T-helper 22 cell (primary cell): ENCODE measurements around the gene B4GALNT3.

Source experiments
- DNase-seq: peaks from one replicate; pipeline ENCODE4 v3.0.0-alpha.2; 2020; ENCODE audit warnings: low read depth

B4GALNT3 gene

DNA sequence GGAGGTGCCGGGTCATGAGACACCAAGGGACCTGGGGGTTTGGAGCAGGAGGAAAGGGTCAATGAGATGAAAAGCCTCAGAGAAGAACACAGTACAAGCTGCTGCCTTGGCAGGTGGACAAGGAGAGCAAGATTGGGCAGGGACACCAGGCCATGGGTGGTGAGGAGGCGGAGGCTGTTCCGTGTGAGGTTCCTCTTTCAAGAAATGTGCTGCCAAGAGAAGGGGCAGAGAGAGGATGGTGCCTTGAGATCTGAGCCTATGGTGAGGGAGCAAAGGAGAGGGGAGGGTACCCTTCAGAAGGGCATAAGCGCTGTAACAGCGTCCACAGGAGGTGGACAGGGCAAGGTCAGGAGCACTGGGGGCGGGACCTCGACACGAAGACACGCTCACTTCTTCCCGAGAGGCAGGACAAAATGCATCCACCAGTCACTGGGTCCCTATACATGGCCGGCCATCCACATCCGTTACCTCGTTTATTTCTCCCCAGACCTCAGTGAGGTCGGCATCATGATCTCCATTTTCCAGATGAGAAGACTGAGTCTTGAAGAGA is 100.2 kb downstream of the B4GALNT3 start:
- no peak for DNase-seq

DNA sequence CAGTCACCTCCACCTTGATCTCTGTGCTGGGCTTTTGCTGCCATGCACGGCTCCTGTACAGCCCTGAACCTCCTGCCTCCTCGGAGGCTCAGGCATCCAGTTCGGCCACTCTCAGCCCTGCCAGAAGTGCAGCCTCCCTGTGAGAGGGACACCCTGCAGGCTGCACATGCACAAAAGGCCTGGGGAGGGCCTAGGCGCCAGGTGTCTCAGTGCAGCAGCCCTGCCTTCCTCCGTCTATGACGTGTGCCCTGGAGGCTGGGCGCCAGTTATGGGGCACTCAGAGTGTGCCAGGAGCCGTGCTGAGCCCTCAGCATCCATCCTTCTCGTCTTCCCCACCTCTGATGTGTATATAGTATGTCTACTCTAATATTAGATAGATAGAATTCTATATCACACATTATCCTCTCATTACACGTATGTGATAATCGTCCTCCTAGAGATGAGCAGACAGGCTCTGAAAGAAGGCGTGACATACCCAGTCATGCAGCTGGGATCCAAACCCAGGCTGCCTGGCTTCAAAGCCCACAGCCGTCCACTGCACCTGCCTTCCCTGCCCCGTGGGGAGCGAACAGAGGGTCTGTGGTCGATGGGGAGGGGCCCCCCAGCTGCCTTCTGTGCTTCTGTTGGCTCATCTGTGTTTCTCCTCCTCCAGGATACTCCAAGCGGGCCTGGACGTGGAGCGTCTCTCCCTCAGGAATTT is 101.1 kb downstream of the B4GALNT3 start:
- no peak for DNase-seq

DNA sequence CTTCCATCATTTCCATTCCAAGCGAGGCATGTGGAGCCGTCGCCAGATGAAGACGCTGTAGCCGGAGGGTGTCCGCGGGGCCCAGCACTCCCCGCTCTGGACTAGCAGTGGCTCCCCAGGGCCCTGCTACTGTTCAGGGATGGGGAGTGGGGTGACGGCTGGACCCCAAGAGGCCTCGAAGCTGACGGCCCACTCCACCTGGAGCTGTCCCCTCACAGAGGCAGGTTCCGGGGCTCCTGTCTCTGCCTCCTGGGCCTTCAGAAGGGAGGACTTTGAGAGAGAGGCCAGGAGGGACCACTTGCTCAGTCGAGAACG is 101.6 kb downstream of the B4GALNT3 start:
- no peak for DNase-seq

DNA sequence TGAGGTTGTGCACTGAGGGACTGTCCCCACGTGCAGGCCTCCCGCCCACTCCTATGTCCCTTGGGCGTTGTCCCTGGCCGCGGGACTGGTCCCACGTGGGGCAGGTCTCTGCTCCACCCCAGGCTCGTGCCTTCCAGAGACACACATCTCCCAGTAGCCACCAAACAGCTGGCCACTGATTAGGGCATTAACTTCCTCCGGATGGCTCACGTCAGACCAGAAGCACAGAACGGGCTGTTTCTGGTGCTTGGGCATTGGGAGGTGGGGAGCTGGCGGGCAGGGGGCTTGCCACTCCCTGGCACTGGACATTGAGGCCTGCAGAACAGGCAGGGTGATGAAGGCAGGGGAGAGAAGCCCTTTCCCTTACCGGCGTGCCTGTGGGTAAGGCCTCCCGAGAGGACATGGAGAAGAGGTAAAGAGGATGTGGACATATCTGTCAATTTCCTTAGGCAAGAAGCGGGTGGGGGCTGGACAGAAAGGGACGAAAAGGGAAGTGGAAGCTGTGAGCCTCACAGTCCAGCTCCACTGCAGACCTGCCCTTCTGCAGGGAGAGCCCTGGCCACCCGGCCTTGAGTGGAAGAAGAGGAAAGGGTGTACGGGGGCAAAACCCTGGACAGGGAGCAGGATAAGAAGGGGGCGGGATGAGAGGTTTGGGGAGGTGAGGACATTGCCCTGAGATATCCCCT is 102.3 kb downstream of the B4GALNT3 start:
- no peak for DNase-seq

DNA sequence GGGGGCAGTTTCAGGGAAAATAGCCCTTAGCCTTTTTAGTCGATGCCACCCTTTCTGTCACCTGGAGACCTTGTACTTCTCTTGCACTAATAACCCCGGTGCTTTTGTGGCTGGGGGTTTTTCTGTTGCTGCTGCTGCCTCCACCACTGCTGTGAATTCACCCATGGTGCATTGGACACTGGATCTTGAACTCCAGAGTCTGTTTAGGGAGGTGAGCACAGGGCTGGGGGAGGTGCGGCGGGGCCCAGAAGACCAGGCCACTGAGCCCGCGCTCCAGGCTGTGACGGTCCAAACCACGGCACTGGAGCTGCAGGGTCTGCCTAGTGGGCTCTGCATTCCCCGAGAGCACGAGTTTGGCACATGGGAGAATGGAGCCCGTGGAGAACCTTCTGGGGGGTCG is 102.9 kb downstream of the B4GALNT3 start:
- DNase-seq: no peak

DNA sequence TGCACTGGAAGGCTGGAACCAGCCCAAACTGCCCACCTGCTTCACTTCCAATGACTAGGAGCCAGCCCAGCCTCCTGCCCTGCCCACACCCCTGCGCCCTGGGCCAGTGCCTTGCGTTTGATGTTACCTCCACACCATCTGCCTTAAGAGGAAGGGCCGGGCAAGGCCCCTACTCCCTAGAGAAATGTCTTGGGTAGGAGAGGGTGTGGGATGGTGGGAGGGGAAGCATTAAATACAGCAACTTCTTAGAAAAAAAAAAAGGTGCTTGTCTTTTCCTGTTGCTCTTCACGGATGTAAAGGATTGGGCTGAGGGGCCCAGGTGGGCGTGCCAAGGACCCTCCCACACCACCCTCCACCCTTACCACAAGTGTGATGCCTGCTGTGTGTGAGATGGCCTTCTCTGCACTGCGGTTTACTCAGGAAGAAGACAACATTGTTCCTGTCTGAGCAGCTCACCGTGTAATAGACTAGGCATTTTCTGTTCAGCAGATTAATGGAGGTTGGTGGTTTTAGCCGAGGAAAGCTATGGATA is 103.6 kb downstream of the B4GALNT3 start:
- DNase-seq: peak; percentile 58

DNA sequence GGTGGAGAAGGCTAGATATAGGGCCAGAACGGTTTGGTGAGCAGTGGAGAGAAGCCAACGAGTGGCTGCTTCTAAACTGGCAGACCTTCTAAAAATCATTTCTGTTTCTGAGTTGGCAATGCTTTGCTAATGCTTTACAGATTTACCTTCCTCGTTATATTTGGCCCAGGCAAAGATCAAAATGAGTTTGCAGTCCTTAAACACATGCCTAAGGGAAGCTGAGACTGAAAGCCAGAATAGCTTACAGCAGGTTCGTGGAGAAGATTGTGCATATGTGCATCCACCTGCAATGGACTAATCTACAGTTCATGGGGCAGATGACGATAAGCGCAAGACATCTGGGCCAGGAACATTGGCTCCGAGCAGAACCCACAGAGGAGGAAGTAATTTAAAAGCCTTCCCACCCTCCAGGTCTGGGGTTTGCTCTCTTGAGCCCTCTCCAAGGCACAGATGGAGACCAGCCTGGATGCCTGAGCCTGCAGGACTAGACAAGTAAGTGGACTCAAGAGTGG is 104.1 kb downstream of the B4GALNT3 start:
- no peak for DNase-seq

DNA sequence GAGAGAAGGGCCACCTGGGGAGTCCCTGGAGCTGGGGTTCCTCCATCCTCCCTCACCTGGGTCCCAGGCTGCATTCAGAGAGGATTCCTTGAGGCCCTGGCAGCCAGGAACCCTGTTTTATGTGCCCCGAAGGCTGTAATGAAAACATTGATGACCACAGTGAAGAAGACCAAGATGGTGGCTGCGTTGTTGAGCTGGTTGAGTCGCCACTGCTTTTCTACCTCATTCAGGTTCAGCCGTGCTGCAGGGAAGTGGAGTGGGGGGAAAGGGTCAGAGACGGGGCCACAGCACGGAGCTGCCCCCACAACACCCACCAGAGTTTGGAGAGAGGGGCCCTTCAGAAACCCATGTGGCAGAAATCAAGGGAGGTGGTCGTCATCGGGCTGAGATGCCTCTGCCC is 105.4 kb downstream of the B4GALNT3 start:
- no peak for DNase-seq

DNA sequence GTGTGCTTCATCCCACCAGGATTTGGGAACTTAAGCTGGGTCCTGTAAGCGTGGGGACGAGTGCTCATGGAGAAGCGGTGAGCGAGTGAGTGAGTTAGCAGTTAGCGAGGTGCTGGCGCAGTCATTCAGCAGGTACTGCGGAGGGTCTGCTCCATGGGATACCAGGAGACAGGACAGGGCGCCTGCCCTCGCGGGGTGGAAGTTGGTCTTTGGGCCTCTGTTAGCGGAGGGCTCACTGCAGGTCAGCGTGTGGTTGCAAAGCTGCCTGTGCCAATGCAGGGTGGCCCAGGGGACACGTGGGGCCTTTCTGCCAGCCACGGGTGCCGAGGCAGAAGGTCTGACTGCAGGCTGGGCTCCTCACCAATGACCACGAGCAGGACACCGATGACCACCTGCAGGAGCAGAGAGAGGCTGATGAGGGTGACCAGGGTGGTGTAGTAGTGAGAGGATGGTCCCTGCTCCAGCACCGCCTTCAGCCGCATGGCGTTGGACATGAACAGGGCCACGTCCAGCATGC is 105.9 kb downstream of the B4GALNT3 start:
- DNase-seq: no peak

DNA sequence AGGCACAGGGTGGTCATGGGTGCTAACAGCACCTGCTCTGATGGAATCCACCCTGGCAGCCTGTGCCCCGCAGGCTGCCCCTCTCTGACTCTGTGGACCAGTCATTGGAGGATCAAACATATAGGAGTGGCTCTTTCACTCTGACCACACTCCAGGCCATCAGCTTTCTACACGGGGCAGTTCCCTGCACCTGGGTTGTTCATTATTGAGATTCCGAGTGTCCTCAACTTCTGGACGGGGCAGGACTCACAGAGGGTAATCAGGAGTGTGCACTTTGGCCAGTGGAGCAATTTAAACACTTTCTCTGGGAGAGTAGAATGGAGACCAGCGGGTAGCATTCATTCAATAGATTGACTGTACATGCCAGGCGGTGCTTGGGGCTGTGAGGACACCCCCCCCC is 108.7 kb downstream of the B4GALNT3 start:
- DNase-seq: no peak

DNA sequence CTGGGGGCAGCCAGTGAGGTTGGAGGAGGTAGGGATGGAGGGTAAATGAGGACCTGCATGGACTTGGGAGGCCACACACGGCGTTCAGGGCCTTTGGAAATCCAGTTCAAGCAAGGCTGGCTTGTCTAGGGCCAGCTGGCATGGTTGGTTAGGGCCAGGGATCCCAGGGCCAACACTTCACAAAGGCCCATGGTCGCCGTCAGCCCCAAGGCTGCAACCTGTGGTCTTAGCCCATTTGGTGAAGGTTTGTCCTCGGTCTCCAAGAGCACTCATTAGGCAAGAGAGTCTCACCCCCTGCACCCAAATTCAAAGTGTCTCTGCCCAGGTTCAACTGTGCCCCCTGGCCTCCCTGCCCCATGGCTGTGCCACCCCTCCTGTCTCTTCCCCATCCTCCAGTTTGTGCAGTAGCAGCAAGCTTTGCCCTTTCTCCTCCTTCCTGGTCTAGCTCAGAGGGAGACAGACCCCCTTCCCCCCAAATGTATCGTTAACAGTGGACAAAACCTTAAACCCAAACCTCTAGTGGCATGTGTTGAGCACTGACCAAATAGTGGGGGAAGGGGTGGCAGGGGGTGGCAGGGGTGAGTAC is 109.4 kb downstream of the B4GALNT3 start:
- DNase-seq: no peak

DNA sequence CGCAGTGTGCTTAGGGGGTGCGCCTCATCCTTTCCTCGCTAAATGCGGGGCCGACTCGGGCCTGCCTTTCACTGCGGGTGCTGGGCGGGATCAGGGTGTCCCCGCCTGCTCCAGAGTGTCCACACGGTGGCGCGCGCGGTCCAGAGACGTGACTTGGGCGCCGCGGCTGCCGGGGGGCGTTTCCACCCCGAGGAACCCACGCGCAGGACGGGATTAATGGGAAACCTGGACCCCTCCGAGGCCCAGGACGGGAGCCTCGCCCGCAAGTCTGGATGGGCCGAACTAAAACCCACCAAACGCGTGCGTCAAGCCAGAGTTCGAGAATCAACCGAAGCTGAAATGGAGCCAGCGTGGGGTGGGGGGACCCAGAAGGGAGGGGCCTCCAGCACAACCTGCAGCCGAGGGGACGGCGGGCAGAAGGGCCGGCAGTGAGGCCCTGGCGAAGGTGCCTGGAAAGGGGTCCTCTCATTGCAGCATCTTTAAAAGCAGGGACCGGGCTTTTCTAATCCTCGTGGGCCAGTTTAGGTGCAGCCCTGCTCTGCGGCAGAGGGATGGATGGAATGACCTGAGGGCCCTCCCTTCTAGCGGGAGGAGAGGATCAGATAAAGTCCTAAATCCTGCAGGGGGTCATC is 110.2 kb downstream of the B4GALNT3 start:
- DNase-seq: peak; percentile 65

DNA sequence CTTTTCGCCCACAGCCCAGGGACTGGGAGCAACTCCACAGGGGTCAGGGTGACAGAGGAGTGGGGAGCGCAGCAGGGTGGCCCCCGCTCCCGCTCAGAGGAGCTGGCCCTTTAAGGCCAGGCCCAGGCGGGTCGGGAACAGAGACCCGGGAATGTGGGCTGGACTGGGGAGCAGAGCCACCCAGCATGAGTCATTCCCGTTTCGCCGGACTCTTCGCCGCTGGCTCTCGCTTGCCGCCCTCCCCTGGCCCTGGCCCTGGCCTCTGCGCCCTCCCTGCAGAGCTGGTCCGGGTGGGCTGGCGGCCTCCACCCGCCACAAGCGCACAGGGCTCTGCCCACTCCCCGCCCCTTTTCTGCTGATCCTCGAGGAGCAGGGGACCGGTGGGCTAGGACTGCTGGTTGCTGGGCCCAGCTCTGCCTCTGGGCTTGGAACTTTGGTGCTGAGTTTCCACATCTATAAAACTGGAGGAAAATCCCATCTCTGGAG is 110.7 kb downstream of the B4GALNT3 start:
- no peak for DNase-seq

DNA sequence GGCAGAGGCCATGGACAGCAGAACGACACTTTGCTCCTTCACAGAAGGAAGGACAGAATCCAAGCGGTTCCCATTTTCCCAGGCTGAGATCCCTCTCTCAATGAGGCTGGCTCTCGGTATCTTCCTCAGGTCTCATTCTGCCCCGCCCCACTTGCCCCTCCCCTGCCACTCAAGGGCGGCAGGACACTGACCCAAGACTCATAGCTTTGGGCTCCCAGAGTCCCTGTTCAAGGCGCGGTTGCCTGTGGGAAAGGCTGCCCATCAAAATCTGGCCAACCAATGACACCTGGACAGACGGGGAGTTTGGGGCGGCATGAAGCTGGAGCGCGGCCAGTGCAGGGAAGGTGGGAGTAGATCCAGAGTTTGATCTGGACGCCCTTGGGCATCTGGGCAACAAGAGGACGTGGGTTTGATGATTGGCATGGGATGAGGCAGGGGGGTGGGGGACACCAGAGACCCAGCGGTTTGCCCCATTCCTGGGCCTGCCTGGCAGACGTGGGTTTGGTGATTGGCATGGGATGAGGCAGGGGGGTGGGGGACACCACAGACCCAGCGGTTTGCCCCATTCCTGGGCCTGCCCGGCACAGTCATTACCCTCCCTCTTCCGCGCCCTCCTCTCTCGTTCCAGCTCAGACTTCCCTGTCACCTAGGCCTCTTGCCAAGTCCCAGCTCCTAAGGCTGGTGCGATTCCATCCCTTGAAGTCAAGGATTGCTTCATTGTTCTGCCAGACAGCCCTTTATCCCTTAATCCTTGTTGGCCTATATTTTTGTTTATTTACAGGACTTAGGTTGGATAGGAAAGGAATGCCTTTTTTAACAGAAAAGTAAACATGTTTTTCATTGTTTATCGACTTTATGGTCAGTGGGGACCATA is 111.4 kb downstream of the B4GALNT3 start:
- no peak for DNase-seq

DNA sequence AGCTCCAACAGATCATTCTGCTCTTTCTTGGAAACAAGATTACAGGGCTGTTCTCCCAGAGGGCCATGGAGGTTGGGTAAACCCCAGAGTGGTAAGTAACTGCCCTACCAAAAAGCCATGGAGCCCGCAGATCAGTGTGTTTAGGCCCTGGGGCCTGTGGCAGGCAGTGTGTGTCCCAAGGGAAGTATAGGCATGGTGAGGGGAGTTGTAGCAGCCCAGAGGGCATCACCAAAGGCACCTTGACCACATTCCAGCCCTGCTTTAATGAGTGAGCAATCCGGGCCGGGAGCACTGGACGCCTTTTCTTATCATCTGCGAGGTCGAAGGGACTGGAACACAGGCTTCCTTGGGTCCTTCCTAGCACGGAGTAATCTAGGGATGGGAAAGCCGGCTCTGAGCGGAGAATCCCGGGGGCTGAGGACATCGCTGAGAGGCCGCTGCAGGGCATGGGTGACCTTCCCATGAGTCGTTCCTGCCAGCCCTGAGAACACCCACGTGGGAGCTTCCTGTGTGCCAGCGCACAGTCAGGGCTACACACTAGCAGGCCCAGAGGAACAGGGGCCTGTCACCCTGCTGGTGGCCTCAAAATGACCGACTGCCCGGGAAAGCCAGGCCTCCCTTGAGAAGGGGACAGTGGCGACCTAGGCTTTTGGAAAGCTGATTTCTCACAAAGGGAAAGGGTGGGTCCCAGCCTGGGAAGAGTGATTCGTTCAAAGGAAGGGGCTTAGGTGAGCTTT is 112.2 kb downstream of the B4GALNT3 start:
- DNase-seq: no peak

DNA sequence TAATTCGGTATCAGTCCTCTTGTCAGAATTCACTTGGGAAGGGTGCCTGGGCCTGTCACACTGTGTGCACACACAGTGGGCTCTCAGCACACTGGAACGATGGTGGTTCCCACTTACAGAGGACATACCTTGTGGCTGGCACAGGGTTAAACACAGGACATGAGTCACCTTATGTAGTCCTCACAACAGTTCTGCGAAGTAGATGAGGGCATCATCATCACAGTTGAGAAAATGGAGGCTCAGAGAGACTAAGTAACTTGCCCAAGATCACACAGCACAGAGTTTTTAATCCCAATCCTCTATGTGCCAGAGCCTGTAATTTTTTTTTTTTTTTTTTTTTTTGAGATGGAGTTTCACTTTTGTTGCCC is 112.8 kb downstream of the B4GALNT3 start:
- DNase-seq: no peak

DNA sequence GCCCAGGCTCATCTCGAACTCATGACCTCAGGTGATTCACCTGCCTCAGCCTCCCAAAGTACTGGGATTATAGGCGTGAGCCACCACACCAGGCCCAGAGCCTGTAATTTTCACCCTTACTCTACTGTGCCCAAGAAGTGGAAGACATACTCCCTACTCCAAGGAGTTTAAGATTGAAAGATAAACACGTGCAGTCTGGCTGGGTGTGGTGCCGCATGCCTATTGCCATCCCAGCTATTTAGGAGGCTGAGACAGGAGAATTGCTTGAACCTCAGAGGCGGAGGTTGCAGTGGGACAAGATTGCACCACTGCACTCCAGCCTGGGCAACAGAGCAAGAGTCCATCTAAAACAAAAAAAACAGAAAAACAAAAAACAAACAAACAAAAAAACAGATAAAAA is 113.5 kb downstream of the B4GALNT3 start:
- DNase-seq: no peak

DNA sequence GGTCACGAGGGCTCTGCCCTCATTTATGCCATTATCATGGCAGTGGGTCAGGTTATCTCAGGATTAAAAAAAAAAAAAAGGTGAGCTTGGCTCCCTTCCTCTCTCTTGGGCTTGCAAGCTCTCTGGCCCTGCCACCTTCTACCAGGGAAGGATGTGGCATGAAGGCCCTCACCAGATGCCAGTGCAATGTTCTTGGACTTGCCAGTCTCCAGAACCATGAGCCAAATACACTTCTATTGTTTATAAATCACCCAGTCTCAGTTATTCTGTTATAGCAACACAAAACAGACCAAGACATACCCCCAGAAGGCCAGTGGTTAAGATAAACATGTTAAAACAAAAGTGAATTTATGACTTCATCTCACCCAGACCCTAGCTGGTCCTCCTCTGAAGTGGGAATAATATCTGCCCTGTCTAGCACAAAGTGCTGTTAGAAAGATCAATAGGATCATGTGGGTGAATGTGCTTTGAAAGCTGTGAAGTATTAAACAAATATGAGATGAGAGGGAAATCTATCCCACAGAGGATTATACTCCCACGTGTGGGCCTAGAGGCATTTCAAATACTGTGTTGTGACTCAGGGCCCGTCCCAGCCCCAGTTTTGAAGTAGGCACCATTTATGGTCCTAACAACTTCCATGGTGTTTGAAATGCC is 114.9 kb downstream of the B4GALNT3 start:
- DNase-seq: no peak

DNA sequence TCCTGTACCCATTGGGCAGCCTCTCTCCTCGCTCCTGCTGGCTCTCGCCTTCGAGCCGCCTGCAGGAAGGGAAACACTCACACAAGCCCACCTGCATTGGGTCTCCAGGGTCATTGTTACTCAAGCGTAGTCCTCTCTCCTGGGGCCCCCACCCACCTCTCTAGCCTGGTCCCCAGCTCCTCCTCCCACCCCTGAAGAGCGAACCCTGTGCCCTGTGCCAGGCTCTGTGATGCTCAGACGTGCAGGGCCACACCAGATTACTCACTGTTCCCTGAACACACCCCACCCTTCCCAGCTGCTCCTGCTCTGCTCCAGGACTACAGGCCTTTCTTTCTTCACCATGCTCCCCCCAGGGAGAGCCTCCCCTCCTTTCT is 115.4 kb downstream of the B4GALNT3 start:
- DNase-seq: no peak
